Measurements from ENCODE around the gene LRRC8A.
A peak's percentile ranks its signal among the peaks of the same experiment; 100 is the strongest.
"Not testable (repeated sequence)": the region's sequence is repeated elsewhere in the genome, so short reads cannot be mapped to it uniquely, and the experiment has no call there.

The LRRC8A gene

GRCh38 chr9:128881884-128882676 is at the start of gene LRRC8A, which contains the start of gene KYAT1:
Gene LRRC8A (plus strand): TSS chr9:128882133. CDS start chr9:128907165, 25,032 bp downstream.
Gene KYAT1 (minus strand): TSS chr9:128881950. CDS start chr9:128845405, 36,545 bp downstream.
- DNase-seq = peak; percentile 98

- DNase-seq = no peak
These were observed 48.2 kb upstream of the LRRC8A start for GRCh38 chr9:128833696-128834095.

GRCh38 chr9:128835246-128836210 is 46.4 kb upstream of the LRRC8A start:
- DNase-seq = no peak

GRCh38 chr9:128836509-128837145 is 45.3 kb upstream of the LRRC8A start:
- DNase-seq = no peak

GRCh38 chr9:128838338-128838737 is 43.6 kb upstream of the LRRC8A start:
- no peak for DNase-seq

- DNase-seq = no peak
These were observed 41.4 kb upstream of the LRRC8A start for GRCh38 chr9:128840524-128840923.

- DNase-seq = no peak
These were observed 40.0 kb upstream of the LRRC8A start for GRCh38 chr9:128841694-128842492.

GRCh38 chr9:128843171-128843570 is 38.8 kb upstream of the LRRC8A start:
- DNase-seq = not testable (repeated sequence)

GRCh38 chr9:128845186-128845931 is 36.6 kb upstream of the LRRC8A start:
- no peak for DNase-seq

GRCh38 chr9:128846680-128847030 is 35.3 kb upstream of the LRRC8A start:
- no peak for DNase-seq

- DNase-seq = no peak
These were observed 34.1 kb upstream of the LRRC8A start for GRCh38 chr9:128847803-128848202.

- DNase-seq = not testable (repeated sequence)
These were observed 30.9 kb upstream of the LRRC8A start for GRCh38 chr9:128851024-128851423.

- DNase-seq = peak; percentile 34
These were observed 29.9 kb upstream of the LRRC8A start for GRCh38 chr9:128851779-128852600.

- DNase-seq = not testable (repeated sequence)
These were observed 29.3 kb upstream of the LRRC8A start for GRCh38 chr9:128852646-128853045.

GRCh38 chr9:128854454-128854853 is 27.5 kb upstream of the LRRC8A start:
- DNase-seq = not testable (repeated sequence)

GRCh38 chr9:128858476-128858875 is 23.5 kb upstream of the LRRC8A start:
- not testable (repeated sequence) for DNase-seq

GRCh38 chr9:128860937-128861336 is 21.0 kb upstream of the LRRC8A start:
- DNase-seq = no peak

GRCh38 chr9:128861501-128861900 is 20.4 kb upstream of the LRRC8A start:
- no peak for DNase-seq

- no peak for DNase-seq
These were observed 19.5 kb upstream of the LRRC8A start for GRCh38 chr9:128862401-128862851.

GRCh38 chr9:128863647-128864046 is 18.3 kb upstream of the LRRC8A start:
- DNase-seq = peak; percentile 83

Data from CD4-positive, alpha-beta T cell treated with Interleukin-10 for 1 hour (primary cell).